ENCODE data around the gene AQP1.

The AQP1 gene

DNA sequence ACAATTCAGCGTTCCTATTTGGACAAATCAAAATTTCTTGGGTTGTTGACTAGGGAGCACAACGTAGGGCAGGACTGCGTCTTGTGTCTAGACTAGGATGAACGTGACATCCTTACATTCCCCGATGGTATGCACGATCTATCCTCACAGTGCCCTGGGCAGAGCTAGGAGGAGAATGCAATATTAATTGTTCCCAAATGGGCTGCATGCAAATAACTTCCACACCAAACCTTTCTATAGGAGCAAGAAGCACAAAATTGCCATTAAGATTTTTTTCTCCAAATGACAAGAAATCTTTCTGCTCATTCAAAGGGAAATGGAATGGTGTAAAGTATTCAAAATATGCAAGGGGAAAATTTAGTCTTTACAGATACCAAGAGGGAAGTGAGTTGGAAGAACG is 21.4 kb upstream of the AQP1 start:
- TF ChIP-seq, protein P1, sequence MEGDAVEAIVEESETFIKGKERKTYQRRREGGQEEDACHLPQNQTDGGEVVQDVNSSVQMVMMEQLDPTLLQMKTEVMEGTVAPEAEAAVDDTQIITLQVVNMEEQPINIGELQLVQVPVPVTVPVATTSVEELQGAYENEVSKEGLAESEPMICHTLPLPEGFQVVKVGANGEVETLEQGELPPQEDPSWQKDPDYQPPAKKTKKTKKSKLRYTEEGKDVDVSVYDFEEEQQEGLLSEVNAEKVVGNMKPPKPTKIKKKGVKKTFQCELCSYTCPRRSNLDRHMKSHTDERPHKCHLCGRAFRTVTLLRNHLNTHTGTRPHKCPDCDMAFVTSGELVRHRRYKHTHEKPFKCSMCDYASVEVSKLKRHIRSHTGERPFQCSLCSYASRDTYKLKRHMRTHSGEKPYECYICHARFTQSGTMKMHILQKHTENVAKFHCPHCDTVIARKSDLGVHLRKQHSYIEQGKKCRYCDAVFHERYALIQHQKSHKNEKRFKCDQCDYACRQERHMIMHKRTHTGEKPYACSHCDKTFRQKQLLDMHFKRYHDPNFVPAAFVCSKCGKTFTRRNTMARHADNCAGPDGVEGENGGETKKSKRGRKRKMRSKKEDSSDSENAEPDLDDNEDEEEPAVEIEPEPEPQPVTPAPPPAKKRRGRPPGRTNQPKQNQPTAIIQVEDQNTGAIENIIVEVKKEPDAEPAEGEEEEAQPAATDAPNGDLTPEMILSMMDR (IDR thresholded peaks at IDR 0.05; ENCODE audit: borderline replicate concordance, control extremely low read depth, extremely low read depth, insufficient read depth, missing control alignments), result no peak
- DNase-seq (ENCODE audit: low spot score), result no peak
- in situ Hi-C loops (cut with MboI; ENCODE audit: low sequenced_read_pairs, unreplicated experiment), result no loop called here

DNA sequence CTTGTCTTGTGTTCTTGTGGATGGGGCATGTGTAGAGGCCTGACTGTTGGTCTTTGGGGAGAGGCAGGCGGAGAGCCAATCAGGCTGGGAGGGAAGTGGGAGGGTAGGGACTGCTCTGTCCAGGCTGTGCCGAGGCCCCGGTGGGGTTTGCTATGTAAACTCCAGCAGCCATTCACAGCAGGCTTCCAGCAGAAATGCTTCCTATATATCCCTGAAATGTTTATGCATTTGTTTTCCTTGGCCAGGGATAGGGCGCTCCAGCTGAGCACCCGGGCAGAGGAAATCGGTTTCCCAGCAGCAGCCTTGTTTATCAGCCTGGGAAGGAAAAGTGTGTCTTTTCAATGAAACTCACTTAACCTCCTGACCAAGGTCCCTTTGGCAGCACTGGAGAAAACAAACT is 18.3 kb upstream of the AQP1 start:
- no peak for DNase-seq (ENCODE audit: low spot score)
- in situ Hi-C loops (cut with MboI; ENCODE audit: low sequenced_read_pairs, unreplicated experiment), result no loop called here
- TF ChIP-seq, protein P1 (IDR thresholded peaks at IDR 0.05; ENCODE audit: borderline replicate concordance, control extremely low read depth, extremely low read depth, insufficient read depth, missing control alignments), result no peak

DNA sequence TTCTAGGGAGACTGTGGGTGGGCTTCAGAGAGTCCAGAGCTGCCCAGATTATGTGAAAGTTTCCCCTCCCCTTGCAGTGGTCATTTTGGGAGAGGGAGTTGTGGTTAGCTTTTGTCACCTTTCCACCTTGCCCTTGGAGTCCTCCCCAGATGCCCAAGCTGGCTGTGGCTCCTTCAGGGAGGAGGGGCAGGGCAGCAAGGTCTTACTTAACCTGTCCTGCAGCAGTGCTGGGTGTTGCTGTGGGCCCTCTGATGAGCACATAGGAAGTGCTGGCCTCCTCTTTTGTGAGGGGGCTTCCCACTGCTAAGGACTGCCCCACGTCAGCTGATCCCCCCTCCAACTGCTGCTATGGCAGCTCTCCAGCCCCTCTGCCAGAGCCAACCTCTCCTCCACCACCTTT is 17.6 kb upstream of the AQP1 start:
- in situ Hi-C loops (cut with MboI; ENCODE audit: low sequenced_read_pairs, unreplicated experiment), result no loop called here
- no peak for DNase-seq (ENCODE audit: low spot score)
- TF ChIP-seq, protein P1 (IDR thresholded peaks at IDR 0.05; ENCODE audit: borderline replicate concordance, control extremely low read depth, extremely low read depth, insufficient read depth, missing control alignments), result no peak

DNA sequence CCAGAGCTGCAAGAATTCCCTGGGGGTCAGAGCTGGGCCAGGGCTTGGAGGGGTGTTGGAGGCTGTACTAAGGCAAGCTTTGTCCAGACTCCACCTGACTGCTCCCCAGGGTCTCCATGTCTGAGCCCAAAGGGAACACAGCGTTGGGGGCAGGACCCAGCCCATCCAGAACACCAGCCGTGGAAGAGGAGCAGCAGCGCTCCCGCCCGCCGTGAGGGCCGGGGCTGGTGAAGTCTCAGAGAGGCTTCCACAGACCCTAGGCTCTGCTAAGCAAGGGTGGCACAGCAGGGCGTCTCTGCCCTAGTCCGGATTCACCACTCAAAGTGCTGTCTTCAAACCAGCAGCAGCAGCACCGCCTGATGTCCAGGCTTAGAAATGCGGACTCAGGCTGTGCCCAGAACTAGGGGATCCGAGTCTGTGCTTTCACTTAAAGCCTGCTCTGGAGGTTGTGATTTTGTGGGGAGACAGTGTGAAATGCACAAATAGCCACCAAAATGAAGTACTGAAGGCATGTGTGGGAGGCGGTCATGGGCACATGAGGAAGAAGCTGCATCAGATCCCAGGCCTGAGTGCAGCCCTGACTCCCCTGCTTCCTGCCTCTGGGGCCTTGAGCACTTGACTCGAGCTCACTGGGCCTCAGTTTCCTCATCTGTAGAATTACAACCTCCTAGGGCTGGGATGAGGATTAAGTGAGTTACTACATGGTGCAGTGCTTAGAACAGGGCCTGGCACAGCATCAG is 16.6 kb upstream of the AQP1 start:
- in situ Hi-C loops (cut with MboI; ENCODE audit: low sequenced_read_pairs, unreplicated experiment), result no loop called here
- DNase-seq (ENCODE audit: low spot score), result no peak
- TF ChIP-seq, protein P1 (IDR thresholded peaks at IDR 0.05; ENCODE audit: borderline replicate concordance, control extremely low read depth, extremely low read depth, insufficient read depth, missing control alignments), result no peak

DNA sequence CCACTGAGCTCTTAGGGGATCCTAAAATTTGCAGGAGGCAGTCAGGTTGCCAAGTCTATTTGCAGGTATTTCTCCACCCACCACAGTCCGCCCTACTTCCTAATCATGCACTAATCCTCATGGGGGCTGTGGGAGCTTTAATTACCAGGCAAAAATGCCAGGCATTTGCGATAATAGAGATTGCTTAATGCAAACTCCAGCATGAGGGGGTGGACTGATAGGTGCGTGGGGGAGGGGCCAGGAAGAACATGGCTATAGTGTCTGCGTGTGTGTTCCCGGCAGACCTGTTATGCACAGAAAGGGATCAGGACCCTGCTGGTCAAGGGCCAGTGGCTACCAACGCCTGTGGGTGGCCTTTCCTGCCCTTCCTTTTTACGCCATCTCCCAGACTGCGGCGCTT is 15.6 kb upstream of the AQP1 start:
- in situ Hi-C loops (cut with MboI; ENCODE audit: low sequenced_read_pairs, unreplicated experiment), result no loop called here
- DNase-seq (ENCODE audit: low spot score), result no peak
- TF ChIP-seq, protein P1 (IDR thresholded peaks at IDR 0.05; ENCODE audit: borderline replicate concordance, control extremely low read depth, extremely low read depth, insufficient read depth, missing control alignments), result no peak

DNA sequence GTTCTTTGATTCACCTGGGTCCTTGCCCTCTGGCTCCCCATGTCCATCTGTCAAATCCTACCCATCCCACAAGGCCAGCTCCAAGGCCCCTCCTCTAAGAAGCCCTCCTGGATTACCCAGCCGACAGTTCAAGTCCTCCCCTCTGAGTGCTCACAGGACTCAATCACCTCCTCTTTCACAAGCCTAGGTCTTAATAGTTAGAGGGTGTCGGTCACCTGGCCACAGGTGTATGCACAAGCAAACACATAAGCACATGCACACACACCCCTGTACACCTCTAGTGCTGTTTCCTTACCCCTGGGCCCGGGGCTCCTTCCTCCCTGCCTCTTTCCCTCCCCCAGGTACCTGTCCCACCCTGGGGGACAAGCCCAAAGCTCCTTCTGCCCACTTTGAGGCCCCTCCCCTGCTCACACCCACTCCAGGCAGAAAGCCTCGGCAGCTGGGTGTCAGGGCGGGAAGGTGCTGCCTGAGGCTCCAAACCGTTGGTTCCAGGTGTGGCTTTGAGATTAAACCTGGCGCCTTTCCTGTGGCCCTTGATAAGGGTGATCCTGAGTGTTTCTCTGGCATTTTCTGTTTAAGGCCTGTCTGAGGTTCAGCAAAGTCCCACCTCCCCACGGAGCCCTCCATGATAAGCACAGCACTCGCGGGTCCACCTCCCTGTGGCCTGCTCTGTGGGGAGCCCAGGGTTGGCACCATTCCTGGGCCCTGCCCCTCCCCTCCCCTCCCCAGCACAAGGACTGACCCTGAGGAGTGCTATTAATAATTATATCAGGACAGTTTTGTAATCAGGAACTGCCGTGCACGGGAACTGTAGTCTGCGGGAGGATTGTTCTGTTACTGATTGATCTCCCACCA is 14.6 kb upstream of the AQP1 start:
- in situ Hi-C loops (cut with MboI; ENCODE audit: low sequenced_read_pairs, unreplicated experiment), result no loop called here
- no peak for DNase-seq (ENCODE audit: low spot score)
- TF ChIP-seq, protein P1 (IDR thresholded peaks at IDR 0.05; ENCODE audit: borderline replicate concordance, control extremely low read depth, extremely low read depth, insufficient read depth, missing control alignments), result no peak
